ENCODE measurements around the gene FUOM. TPM values are rescaled to one million over a fixed set of nuclear protein-coding genes. Genes with fewer than 3 reads are reported as not detected.

The FUOM gene
- total RNA-seq, 1 experiment from 2014 or later: not detected

DNA sequence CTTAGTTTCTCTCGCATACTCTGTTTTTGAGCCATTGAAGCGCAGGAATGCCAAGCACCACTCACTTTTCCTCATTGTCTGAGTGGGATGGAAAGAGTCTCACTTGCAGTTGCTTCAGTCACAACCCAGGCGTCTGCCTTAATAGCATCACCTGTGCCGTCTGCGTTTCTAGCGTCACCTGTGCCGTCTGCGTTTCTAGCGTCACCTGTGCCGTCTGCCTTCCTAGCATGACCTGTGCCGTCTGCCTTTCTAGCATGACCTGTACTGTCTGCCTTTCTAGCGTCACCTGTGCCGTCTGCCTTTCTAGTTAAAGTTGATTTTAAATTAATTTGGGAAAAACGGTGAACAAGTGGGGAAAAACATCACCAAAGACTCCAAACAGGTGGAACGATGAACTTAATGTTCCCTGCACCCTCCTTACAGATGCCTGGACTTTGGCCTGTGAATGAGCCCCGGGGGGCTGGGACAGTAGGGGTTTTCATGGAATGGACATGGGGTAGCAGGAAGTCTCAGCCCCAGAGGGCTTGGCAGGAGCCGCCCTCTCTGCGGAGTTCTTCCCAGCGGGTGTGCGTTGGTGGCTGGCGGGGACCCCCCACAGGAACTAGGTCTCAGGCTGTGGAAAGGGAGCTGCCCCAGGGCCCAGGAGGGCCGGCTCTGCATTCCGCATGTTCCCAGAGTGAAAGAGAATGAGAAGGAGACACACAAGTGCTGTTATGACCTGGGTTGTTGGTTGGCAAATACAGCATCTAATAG is 45.6 kb downstream of the FUOM start:
- Histone ChIP-seq H3K9me3 (replicated peaks) (no peaks in the 10 kb centered on the region), H3K36me3 (0 out of 2 replicates have a peak, but pooled peaks cover 3% of the 10 kb centered on the region), H3K4me1 (no peaks in the 10 kb centered on the region), H3K27me3 (no peaks in the 10 kb centered on the region), H3K4me3 (no peak overlapping the region), H3K27ac (no peak overlapping the region)
- no peak for DNase-seq

DNA sequence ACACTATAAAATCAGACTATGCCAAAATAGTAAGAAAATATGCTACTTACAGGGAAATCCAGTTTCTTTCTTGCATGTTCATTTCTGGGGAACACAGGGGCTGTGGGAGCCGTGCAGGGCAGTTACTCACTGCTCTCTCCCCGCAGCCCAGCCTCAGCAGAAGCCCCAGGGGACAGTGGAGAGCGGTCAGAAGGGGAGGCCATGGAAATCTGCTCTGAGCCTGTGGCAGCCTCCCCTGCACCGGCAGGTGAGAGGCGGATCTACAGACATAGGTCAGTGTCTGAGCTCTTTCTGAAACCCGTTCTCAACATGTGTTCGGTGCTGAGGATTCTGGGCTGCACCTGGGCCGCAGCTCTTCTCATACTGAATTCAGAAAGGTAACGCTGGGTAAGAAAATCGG is 46.2 kb downstream of the FUOM start:
- H3K4me1 ChIP-seq: no peaks in the 10 kb centered on the region
- no peak overlapping the region for H3K27ac ChIP-seq
- DNase-seq: no peak
- H3K36me3 ChIP-seq: 0 out of 2 replicates have a peak, but pooled peaks cover 3% of the 10 kb centered on the region
- H3K27me3 ChIP-seq: no peaks in the 10 kb centered on the region
- no peaks in the 10 kb centered on the region for H3K9me3 ChIP-seq (replicated peaks)
- no peak overlapping the region for H3K4me3 ChIP-seq

DNA sequence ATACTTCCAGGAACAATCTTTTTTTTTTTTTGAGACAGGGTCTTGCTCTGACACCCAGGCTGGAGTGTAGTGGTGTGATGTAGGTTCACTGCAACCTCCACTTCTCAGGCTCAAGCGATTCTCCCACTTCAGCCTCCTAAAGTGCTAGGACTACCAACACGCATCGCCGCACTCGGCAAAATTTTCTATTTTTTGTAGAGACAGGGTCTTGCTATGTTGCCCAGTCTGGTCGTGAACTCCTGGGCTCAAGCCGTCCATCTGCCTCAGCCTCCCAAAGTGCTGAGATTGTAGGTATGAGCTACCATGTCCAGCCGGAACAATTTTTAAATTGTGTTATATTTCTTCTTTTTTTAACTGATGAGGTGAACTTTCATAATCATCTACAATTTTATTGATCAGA is 47.0 kb downstream of the FUOM start:
- DNase-seq: no peak
- Histone ChIP-seq H3K4me3 (no peak overlapping the region), H3K4me1 (no peaks in the 10 kb centered on the region), H3K9me3 (replicated peaks) (no peaks in the 10 kb centered on the region), H3K27me3 (no peaks in the 10 kb centered on the region), H3K36me3 (0 out of 2 replicates have a peak, but pooled peaks cover 3% of the 10 kb centered on the region), H3K27ac (no peak overlapping the region)

DNA sequence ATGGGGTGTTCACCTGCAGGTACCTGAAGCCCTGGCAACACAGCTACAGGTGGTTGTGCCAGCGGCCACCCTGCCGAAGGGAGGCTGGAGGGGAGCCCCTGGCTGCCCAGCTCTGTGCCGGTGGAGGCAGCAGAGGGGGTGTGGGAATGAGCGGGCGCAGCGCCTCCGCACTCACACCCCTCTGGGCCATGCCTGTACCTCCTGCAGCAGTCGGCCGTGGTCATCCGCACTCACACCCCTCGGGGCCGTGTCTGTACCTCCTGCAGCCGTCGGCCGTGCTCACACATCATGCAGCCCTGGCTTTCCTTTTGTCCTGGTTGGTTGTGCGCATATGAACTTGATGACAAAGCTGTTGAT is 47.4 kb downstream of the FUOM start:
- Histone ChIP-seq H3K4me3 (no peak overlapping the region), H3K4me1 (no peaks in the 10 kb centered on the region), H3K36me3 (0 out of 2 replicates have a peak, but pooled peaks cover 3% of the 10 kb centered on the region), H3K27ac (no peak overlapping the region), H3K27me3 (no peaks in the 10 kb centered on the region), H3K9me3 (replicated peaks) (no peaks in the 10 kb centered on the region)
- no peak for DNase-seq

DNA sequence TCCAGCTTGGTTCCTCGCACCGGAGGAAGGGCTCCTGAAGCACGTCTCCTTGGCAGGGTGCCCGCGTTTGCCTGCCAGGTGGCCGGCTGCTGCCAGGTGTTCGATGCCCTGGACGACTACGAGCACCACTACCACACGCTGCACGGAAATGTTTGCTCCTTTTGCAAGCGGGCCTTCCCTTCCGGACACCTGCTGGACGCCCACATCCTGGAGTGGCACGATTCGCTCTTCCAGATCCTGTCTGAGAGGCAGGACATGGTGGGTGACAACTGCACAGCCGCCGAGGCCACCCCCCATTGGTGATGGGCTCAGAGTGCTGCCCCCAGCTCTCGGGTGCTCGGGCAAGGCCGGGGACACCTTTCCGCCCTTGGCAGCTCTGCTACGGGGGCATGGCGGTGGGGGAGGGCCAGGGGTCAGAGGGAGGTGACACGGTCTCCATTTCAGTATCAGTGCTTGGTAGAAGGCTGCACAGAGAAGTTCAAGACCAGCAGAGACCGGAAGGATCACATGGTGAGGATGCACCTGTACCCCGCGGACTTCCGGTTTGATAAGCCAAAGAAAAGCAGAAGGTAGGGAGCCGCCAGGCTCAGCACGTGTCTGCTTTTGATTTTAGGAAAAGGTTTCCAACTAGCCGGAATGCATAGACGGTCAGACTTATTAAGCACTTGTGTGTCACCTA is 48.0 kb downstream of the FUOM start:
- no peak for DNase-seq
- Histone ChIP-seq H3K4me3 (no peak overlapping the region), H3K27ac (no peak overlapping the region), H3K4me1 (no peaks in the 10 kb centered on the region), H3K36me3 (0 out of 2 replicates have a peak, but pooled peaks cover 3% of the 10 kb centered on the region), H3K27me3 (no peaks in the 10 kb centered on the region), H3K9me3 (replicated peaks) (no peaks in the 10 kb centered on the region)

DNA sequence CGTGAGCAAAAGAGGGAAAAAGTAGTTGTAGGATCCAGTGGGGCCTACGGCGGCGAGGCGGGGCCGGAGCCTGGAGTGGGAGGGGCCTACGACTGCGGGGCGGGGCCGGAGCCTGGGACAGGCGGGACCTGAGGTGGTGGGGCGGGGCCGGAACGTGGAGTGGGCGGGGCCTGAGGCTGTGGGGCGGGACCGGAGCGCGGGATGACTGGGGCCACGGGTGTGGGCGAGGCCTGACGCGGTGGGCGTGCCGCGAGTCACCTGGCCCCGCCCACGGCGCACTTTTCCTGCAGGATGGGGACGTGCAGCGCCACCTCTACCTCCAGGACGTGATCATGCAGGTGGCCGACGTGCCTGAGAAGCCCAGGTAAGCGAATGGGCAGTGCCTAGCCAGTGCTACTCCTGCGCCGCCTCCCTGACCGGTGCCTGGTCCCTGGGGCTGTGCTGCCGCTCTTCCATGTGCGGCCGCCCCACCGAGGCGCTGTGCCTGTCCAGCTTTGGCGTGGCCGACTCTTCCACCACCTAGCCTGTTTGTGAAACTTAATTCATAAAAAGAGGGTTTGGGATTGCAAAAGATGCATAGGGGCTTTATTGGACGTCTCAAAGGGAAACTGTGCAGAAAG is 48.6 kb downstream of the FUOM start:
- Histone ChIP-seq H3K4me1 (no peaks in the 10 kb centered on the region), H3K4me3 (peak overlapping the region; percentile 84), H3K9me3 (replicated peaks) (no peaks in the 10 kb centered on the region), H3K27me3 (no peaks in the 10 kb centered on the region), H3K36me3 (0 out of 2 replicates have a peak, but pooled peaks cover 3% of the 10 kb centered on the region), H3K27ac (peak overlapping the region; percentile 75)
- DNase-seq: peak; percentile 79 to 83

DNA sequence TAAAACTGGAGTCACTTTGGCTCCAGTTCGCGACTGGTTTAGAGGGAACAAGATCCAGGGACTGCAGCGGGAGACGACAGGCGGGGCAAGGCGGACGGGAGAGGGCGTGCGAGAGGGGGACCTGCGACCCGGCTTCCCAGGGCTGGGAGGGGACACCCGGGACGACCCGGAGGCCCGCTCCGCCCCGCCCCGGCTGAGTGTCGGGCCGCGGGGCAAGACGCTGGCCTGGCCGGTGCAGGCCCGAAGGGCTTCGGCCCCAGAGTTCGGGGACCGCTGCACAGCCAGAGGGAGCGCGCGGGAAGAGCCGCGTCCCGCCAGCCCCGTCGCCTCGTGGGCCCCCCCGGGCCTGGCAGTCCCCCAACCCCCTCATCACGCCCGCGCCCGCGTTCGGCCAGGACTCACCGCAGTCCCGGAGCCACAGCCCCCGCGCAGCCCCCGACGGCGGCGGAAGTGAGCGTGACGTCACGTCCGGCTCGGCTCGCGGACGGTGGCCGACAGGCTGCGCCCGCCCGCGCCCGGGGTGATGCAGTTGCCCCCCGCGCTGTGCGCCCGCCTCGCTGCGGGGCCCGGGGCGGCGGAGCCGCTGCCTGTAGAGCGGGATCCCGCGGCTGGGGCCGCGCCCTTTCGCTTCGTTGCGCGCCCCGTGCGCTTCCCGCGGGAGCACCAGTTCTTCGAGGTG is 49.3 kb downstream of the FUOM start, which contains the start of the genes TUBGCP2 and ZNF511:
TUBGCP2 (minus strand) TSS at position 452 of the 679 bp plus-strand sequence. CDS start 5,931 bp downstream, outside the sequence.
ZNF511 (plus strand) TSS at position 494 of the 679 bp plus-strand sequence; CDS start at position 524, 30 bp downstream.
- 0 out of 2 replicates have a peak, but pooled peaks cover 3% of the 10 kb centered on the region for H3K36me3 ChIP-seq
- peak within 1 kb of the TSS; percentile 75 for H3K27ac ChIP-seq
- H3K27me3 ChIP-seq: no peaks in the 10 kb centered on the region
- peak within 1 kb of the TSS; percentile 84 for H3K4me3 ChIP-seq
- DNase-seq: peak; percentile 70 to 73
- no peaks in the 10 kb centered on the region for H3K4me1 ChIP-seq
- no peaks in the 10 kb centered on the region for H3K9me3 ChIP-seq (replicated peaks)

DNA sequence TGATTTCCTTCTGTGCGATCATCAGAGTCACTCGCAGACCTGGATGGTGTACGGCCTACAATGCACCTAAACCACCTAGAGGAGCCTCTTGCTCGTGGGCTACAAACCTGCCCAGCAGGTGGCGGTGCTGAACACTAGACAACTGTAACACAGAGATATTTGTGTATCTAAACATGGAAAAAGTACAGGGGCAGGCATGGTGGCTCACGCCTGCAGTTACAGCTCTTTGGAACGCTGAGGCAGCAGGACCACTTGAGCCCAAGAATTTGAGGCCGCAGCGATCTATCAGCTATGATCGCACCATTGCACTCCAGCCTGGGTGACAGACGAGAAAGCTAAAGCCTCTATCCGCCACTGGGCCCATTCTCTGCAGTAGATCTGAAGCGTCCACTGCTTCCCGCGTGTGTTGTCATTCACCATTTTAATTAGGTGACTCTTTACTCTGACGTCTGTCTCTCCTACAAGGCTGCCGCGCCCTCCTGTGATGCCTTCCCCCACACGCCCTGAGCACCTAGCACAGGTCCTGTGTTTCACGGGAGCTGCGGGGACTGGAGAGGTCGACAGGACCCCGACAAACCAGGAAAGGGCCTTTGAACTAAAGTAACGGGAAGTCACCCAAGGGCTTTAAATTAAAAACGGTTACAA is 49.9 kb downstream of the FUOM start:
- H3K4me3 ChIP-seq: peak overlapping the region; percentile 84
- no peaks in the 10 kb centered on the region for H3K4me1 ChIP-seq
- 0 out of 2 replicates have a peak, but pooled peaks cover 3% of the 10 kb centered on the region for H3K36me3 ChIP-seq
- no peaks in the 10 kb centered on the region for H3K9me3 ChIP-seq (replicated peaks)
- H3K27ac ChIP-seq: peak overlapping the region; percentile 75
- peak; percentile 58 to 68 for DNase-seq
- no peaks in the 10 kb centered on the region for H3K27me3 ChIP-seq

DNA sequence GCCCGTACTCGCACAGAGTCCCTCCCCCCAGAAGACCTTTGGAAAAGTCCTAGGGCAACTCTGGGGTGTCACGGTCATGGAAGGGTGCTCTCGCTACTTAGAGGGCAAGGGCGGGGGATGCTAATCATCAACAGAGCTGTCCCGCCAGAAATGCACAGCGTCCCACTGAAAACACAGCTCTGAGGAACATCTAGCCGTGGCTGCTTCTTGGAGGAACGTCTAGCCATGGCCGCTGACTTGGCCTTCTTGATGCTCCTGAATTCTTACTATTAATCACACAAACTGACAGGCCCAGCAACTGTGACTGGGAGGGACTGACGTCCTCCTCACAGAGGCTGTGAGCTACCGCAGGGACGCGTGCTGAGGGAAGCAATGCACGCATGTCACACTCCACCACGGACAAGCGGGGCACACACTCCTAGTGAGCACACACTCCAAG is 50.9 kb downstream of the FUOM start:
- Histone ChIP-seq H3K9me3 (replicated peaks) (no peaks in the 10 kb centered on the region), H3K4me1 (no peaks in the 10 kb centered on the region), H3K36me3 (0 out of 2 replicates have a peak, but pooled peaks cover 3% of the 10 kb centered on the region), H3K4me3 (no peak overlapping the region), H3K27ac (no peak overlapping the region), H3K27me3 (no peaks in the 10 kb centered on the region)
- DNase-seq: no peak

DNA sequence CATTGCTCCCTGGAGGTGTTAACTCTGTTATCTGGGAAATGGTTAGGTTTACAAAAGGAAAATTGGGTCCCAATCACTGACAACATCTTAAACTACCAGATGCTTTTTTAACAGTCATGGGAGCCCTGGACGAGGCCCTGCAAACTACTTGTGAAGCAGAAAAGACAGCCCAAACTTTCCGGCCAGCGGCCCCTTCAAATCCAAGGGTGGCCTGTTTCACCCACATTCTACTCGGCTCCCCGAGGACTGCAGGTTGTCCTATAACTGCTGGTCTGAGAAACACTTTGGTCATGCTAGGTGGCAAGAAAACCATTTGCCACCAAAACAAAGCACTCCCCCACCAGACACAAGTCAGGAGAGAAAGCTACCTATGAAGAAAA is 51.7 kb downstream of the FUOM start:
- H3K36me3 ChIP-seq: 0 out of 2 replicates have a peak, but pooled peaks cover 1% of the 10 kb centered on the region
- no peak overlapping the region for H3K27ac ChIP-seq
- H3K4me3 ChIP-seq: no peak overlapping the region
- no peaks in the 10 kb centered on the region for H3K9me3 ChIP-seq (replicated peaks)
- H3K27me3 ChIP-seq: no peaks in the 10 kb centered on the region
- DNase-seq: no peak
- no peaks in the 10 kb centered on the region for H3K4me1 ChIP-seq

Other genes with a start within 250 kb of the FUOM start
- 1.1 TPM in 1 of 2 replicates, not detected in the other for gene KNDC1, start 197.8 kb downstream of the FUOM start, total RNA-seq (2014; rRNA removed; shearing (Covaris generic))
- not detected in 2 replicates for gene UTF1, start 127.8 kb downstream of the FUOM start, total RNA-seq (2014; rRNA removed; shearing (Covaris generic))
- gene VENTX, start 120.2 kb downstream of the FUOM start, total RNA-seq (2014; rRNA removed; shearing (Covaris generic)): 0.10 and 0.26 TPM in 2 replicates
- gene ADAM8, start 81.2 kb downstream of the FUOM start, total RNA-seq (2014; rRNA removed; shearing (Covaris generic)): 0.56 and 0.67 TPM in 2 replicates
- 23.3 and 24.4 TPM in 2 replicates for gene TUBGCP2, start 49.1 kb downstream of the FUOM start, total RNA-seq (2014; rRNA removed; shearing (Covaris generic))
- 23.9 and 28.5 TPM in 2 replicates for gene ZNF511, start 49.1 kb downstream of the FUOM start, total RNA-seq (2014; rRNA removed; shearing (Covaris generic))
- gene CALY, start 21.1 kb downstream of the FUOM start, total RNA-seq (2014; rRNA removed; shearing (Covaris generic)): not detected in 2 replicates
- not detected in 2 replicates for gene PRAP1, start 10.6 kb downstream of the FUOM start, total RNA-seq (2014; rRNA removed; shearing (Covaris generic))
- 63.6 and 65.7 TPM in 2 replicates for gene ECHS1, start 15.3 kb upstream of the FUOM start, total RNA-seq (2014; rRNA removed; shearing (Covaris generic))
- not detected in 2 replicates for gene PAOX, start 21.2 kb upstream of the FUOM start, total RNA-seq (2014; rRNA removed; shearing (Covaris generic))
- 21.7 and 26.4 TPM in 2 replicates for gene MTG1, start 36.1 kb upstream of the FUOM start, total RNA-seq (2014; rRNA removed; shearing (Covaris generic))
- gene SPRN, start 66.6 kb upstream of the FUOM start, total RNA-seq (2014; rRNA removed; shearing (Covaris generic)): not detected in 2 replicates
- 0.13 and 0.34 TPM in 2 replicates for gene SCART1, start 95.9 kb upstream of the FUOM start, total RNA-seq (2014; rRNA removed; shearing (Covaris generic))
- 0.03 and 0.06 TPM in 2 replicates for gene CYP2E1, start 169.3 kb upstream of the FUOM start, total RNA-seq (2014; rRNA removed; shearing (Covaris generic))
- gene SYCE1, start 207.6 kb upstream of the FUOM start, total RNA-seq (2014; rRNA removed; shearing (Covaris generic)): 0.16 TPM in 1 of 2 replicates, not detected in the other